IMR-90 (cell line): Measurements from ENCODE around the gene NFIX. TPM values are rescaled to one million over a fixed set of nuclear protein-coding genes. Genes with fewer than 3 reads are reported as not detected.

ENCODE experiments used
- ATAC-seq: fragments of 200-7000 bp; cut with Tn5 transposase; 2 replicates; pipeline ENCODE4 v1.9.1; 2020; ENCODE audit warnings: low read depth, mild to moderate bottlenecking, moderate library complexity
- BruUV-seq: library from RNA; stranded (reverse); fragments of 400-500 nt; replicated peaks from 2 replicates; lab custom pipeline; 2021; lab: Mats Ljungman, UMichigan
- CTCF ChIA-PET: fragments of 300-600 bp; formaldehyde crosslinking; extraction: SDS; loops from one replicate; lab custom pipeline; 2021; ENCODE audit warnings: antibody characterized with exemption; lab: Yijun Ruan, JAX
- POLR2A ChIA-PET: fragments of 300-600 bp; sonication (Branson Sonifier 250); formaldehyde crosslinking; loops from one replicate; lab custom pipeline; 2022; ENCODE audit warnings: antibody characterized with exemption; ENCODE audit not compliant: unreplicated experiment; lab: Charles Lee
- DNase-seq: peaks from one replicate; pipeline ENCODE4 v3.0.0; 2013
- H2AFZ ChIP-seq: replicated peaks from 2 replicates; pipeline ENCODE3; 2013; ENCODE audit warnings: low read length, mild to moderate bottlenecking; ENCODE audit not compliant: poor library complexity
- H2AK5ac ChIP-seq: 2 replicates; pipeline ENCODE4 v1.6.1; 2013; ENCODE audit warnings: low read depth, low read length, inconsistent platforms
- H2AK9ac ChIP-seq: replicated peaks from 2 replicates; pipeline ENCODE3; 2013; ENCODE audit warnings: mild to moderate bottlenecking, low read depth, low read length, moderate library complexity; ENCODE audit not compliant: poor library complexity
- H2BK120ac ChIP-seq: 2 replicates; pipeline ENCODE4 v1.6.1; 2013; ENCODE audit warnings: low read depth, low read length, inconsistent platforms
- H2BK15ac ChIP-seq: 3 replicates; pipeline ENCODE4 v1.6.1; 2013; ENCODE audit warnings: low read depth, low read length, inconsistent platforms
- H2BK20ac ChIP-seq: 2 replicates; pipeline ENCODE4 v1.6.1; 2013; ENCODE audit warnings: low read depth, mild to moderate bottlenecking, inconsistent platforms, low read length, moderate library complexity
- H2BK5ac ChIP-seq: 2 replicates; pipeline ENCODE4 v1.6.1; 2013; ENCODE audit warnings: mild to moderate bottlenecking, low read depth, low read length, inconsistent platforms; ENCODE audit not compliant: poor library complexity, severe bottlenecking
- H3K14ac ChIP-seq: replicated peaks from 2 replicates; pipeline ENCODE4 v1.6.1; 2013; ENCODE audit warnings: low read depth, low read length, inconsistent platforms
- H3K18ac ChIP-seq: 2 replicates; pipeline ENCODE4 v1.6.1; 2013; ENCODE audit warnings: low read depth, low read length, control low read depth
- H3K23ac ChIP-seq: 2 replicates; pipeline ENCODE4 v1.6.1; 2013; ENCODE audit warnings: low read depth, low read length, inconsistent platforms
- H3K27ac ChIP-seq: 2 replicates; pipeline ENCODE4 v1.5.1; 2013; ENCODE audit warnings: mild to moderate bottlenecking, control low read depth, low read length; ENCODE audit not compliant: insufficient read depth
- H3K27me3 ChIP-seq: 2 replicates; pipeline ENCODE4 v1.6.1; 2013; ENCODE audit warnings: low read length; ENCODE audit not compliant: control insufficient read depth, insufficient read depth
- H3K36me3 ChIP-seq: 2 replicates; pipeline ENCODE4 v1.6.1; 2013; ENCODE audit warnings: low read length, mixed read lengths; ENCODE audit not compliant: control insufficient read depth, insufficient read depth
- H3K4ac ChIP-seq: 2 replicates; pipeline ENCODE4 v1.6.1; 2013; ENCODE audit warnings: low read depth, low read length, inconsistent platforms
- H3K4me1 ChIP-seq: 2 replicates; pipeline ENCODE4 v1.6.1; 2013; ENCODE audit warnings: low read length, mixed read lengths; ENCODE audit not compliant: control insufficient read depth, insufficient read depth
- H3K4me2 ChIP-seq: 2 replicates; pipeline ENCODE4 v1.6.1; 2013; ENCODE audit warnings: low read depth, mild to moderate bottlenecking, control low read depth, low read length, moderate library complexity
- H3K4me3 ChIP-seq: 2 replicates; pipeline ENCODE4 v1.5.1; 2013; ENCODE audit warnings: low read depth, mild to moderate bottlenecking, control low read depth, low read length, moderate library complexity; ENCODE audit not compliant: insufficient read depth
- H3K56ac ChIP-seq: 2 replicates; pipeline ENCODE4 v1.6.1; 2013; ENCODE audit warnings: low read length, inconsistent platforms; ENCODE audit not compliant: insufficient read depth; ENCODE audit errors: extremely low read depth
- H3K79me1 ChIP-seq, 2 experiments: 2 replicates each; pipeline ENCODE4 v1.6.1; 2013; ENCODE audit warnings: low read length in 2 of 2, inconsistent platforms in 1 of 2, low read depth in 1 of 2
- H3K9ac ChIP-seq: 2 replicates; pipeline ENCODE4 v1.6.1; 2013; ENCODE audit warnings: low read depth, low read length, control low read depth
- H3K9me1 ChIP-seq: 2 replicates; pipeline ENCODE4 v1.6.1; 2013; ENCODE audit warnings: low read length, inconsistent platforms; ENCODE audit not compliant: insufficient read depth
- H3K9me3 ChIP-seq: 2 replicates; pipeline ENCODE4 v1.6.1; 2013; ENCODE audit warnings: low read length; ENCODE audit not compliant: control insufficient read depth, insufficient read depth
- H4K20me1 ChIP-seq: 2 replicates; pipeline ENCODE4 v1.6.1; 2013; ENCODE audit warnings: low read length, inconsistent platforms; ENCODE audit not compliant: insufficient read depth
- H4K5ac ChIP-seq: 2 replicates; pipeline ENCODE4 v1.6.1; 2013; ENCODE audit warnings: mild to moderate bottlenecking, low read depth, low read length, control low read depth
- H4K8ac ChIP-seq, 2 experiments: 2 replicates each; pipeline ENCODE4 v1.6.1; 2013; ENCODE audit warnings: low read depth in 2 of 2, low read length in 2 of 2, control low read depth in 1 of 2, inconsistent platforms in 1 of 2
- H4K91ac ChIP-seq: 2 replicates; pipeline ENCODE4 v1.6.1; 2013; ENCODE audit warnings: low read depth, low read length, inconsistent platforms; ENCODE audit not compliant: insufficient read depth
- CEBPB ChIP-seq: IDR thresholded peaks from 2 replicates; pipeline ENCODE4 v1.6.1; 2012; ENCODE audit warnings: low read depth, low read length, improper control_type of control experiment
- CHD1 ChIP-seq: IDR thresholded peaks from 2 replicates; pipeline ENCODE4 v1.6.1; 2012; ENCODE audit warnings: low read depth, low read length, improper control_type of control experiment
- ELK1 ChIP-seq: fragments of 150-350 bp; IDR thresholded peaks from 2 replicates; pipeline ENCODE4 v1.6.1; 2016; ENCODE audit warnings: low read depth, mild to moderate bottlenecking, low read length, moderate library complexity, borderline replicate concordance
- FOS ChIP-seq: fragments of 150-350 bp; IDR thresholded peaks from 2 replicates; pipeline ENCODE4 v1.6.1; 2016; ENCODE audit warnings: low read depth, low read length
- MAFK ChIP-seq: IDR thresholded peaks from 2 replicates; pipeline ENCODE4 v1.6.1; 2012; ENCODE audit warnings: low read depth, low read length, improper control_type of control experiment
- MXI1 ChIP-seq: IDR thresholded peaks from 2 replicates; pipeline ENCODE4 v1.6.1; 2012; ENCODE audit warnings: low read depth, mild to moderate bottlenecking, low read length, moderate library complexity, borderline replicate concordance
- NFE2L2 ChIP-seq: fragments of 150-350 bp; IDR thresholded peaks from 2 replicates; pipeline ENCODE4 v1.6.1; 2016; ENCODE audit warnings: low read depth, mild to moderate bottlenecking, low read length
- POLR2A ChIP-seq: IDR thresholded peaks from 2 replicates; pipeline ENCODE4 v1.6.1; 2012; ENCODE audit warnings: mild to moderate bottlenecking, low read depth, low read length
- RAD21 ChIP-seq: IDR thresholded peaks from 2 replicates; pipeline ENCODE4 v1.6.1; 2012; ENCODE audit warnings: low read length, improper control_type of control experiment
- RCOR1 ChIP-seq: IDR thresholded peaks from 2 replicates; pipeline ENCODE4 v1.6.1; 2012; ENCODE audit warnings: mild to moderate bottlenecking, low read length, improper control_type of control experiment; ENCODE audit not compliant: insufficient replicate concordance
- RFX5 ChIP-seq: IDR thresholded peaks from 2 replicates; pipeline ENCODE4 v1.8.0; 2012; ENCODE audit warnings: low read depth, mild to moderate bottlenecking, low read length, moderate library complexity
- SMC3 ChIP-seq: fragments of 150-350 bp; IDR thresholded peaks from 2 replicates; pipeline ENCODE4 v1.6.1; 2016; ENCODE audit warnings: low read depth, mild to moderate bottlenecking, antibody characterized with exemption, low read length, moderate library complexity
- WGBS, 2 experiments: methylation state at CpG; one replicate each; pipeline versions ENCODE4 v1.1.5 to v1.1.7; 2013; ENCODE audit warnings: missing lambda C conversion rate in 2 of 2; ENCODE audit not compliant: insufficient read length in 1 of 2; ENCODE audit errors: extremely low coverage in 2 of 2; 5-methylcytosine and 5-hydroxymethylcytosine counted together
- dilution Hi-C: fragments of 300-500 bp; cut with HindIII; formaldehyde crosslinking; loops from one replicate; pipeline ENCODE4 v1.14.3; 2018; ENCODE audit warnings: low sequenced_read_pairs; ENCODE audit not compliant: unreplicated experiment
- in situ Hi-C: fragments of 300-500 bp; cut with MboI; formaldehyde crosslinking; loops from 3 replicates; pipeline ENCODE4 v1.14.3; 2019; ENCODE audit warnings: low sequenced_read_pairs, inconsistent platforms, mixed read lengths
- intact Hi-C: fragments of 100-400 bp; cut with micrococcal nuclease; formaldehyde crosslinking; loops from 2 replicates; pipeline ENCODE4 v1.10.0; 2022
- polyA plus RNA-seq, 3 experiments: library from polyadenylated mRNA; depleted of rRNA; stranded (reverse); fragments of >200 nt; gene quantifications; 2 replicates each; pipeline ENCODE4 v1.2.3, GENCODE V29; 2012; ENCODE audit warnings: low replicate concordance in 1 of 3
- total RNA-seq: library from RNA; depleted of rRNA; stranded (reverse); fragments of >200 nt; gene quantifications from 2 replicates; pipeline ENCODE4 v1.2.3, GENCODE V29; 2012

Gene NFIX
- total and polyA plus RNA-seq, 2 of the 4 experiments (the other 2 are of a cell fraction) = 10.2 to 47.7 TPM

- Histone ChIP-seq H2AFZ (no peak overlapping the region), H3K27me3 (no peaks in the 10 kb centered on the region), H3K79me1 (peaks cover 50 to 82% of the 10 kb centered on the region in 2 experiments), H2BK20ac (no peak overlapping the region), H4K8ac (peak overlapping the region in 1 of 2 experiments; percentile 78; a peak in 3 of 4 replicates), H3K27ac (peak overlapping the region; percentile 92), H3K9me3 (no peaks in the 10 kb centered on the region), H3K4ac (peak overlapping the region; percentile 81; the same call in 1 of the 2 replicates), H2BK120ac (0 out of 2 replicates have a peak overlapping the region, but pooled peaks have one; percentile 53), H2AK9ac (peak overlapping the region; percentile 18), H3K23ac (no peak overlapping the region), H4K5ac (no peak overlapping the region), H2AK5ac (no peak overlapping the region), H3K36me3 (peaks cover 12% of the 10 kb centered on the region; the same call in 1 of the 2 replicates), H3K14ac (peak overlapping the region; percentile 61; the same call in 1 of the 2 replicates), H3K9me1 (peaks cover 11% of the 10 kb centered on the region; the same call in 1 of the 2 replicates), H3K4me1 (peaks cover 40% of the 10 kb centered on the region), H4K20me1 (peaks cover 6% of the 10 kb centered on the region; the same call in 1 of the 2 replicates), H3K4me3 (peak overlapping the region; percentile 55), H3K18ac (peak overlapping the region; percentile 23; the same call in 1 of the 2 replicates), H2BK15ac (no peak overlapping the region), H2BK5ac (peak overlapping the region; percentile 84), H3K4me2 (peak overlapping the region; percentile 79), H3K56ac (peak overlapping the region; percentile 64; the same call in 1 of the 2 replicates), H3K9ac (peak overlapping the region; percentile 93), H4K91ac (0 out of 2 replicates have a peak overlapping the region, but pooled peaks have one; percentile 1)
- no CpG with 5 or more reads among the region's 8 CpGs for WGBS, 2 experiments
- TF ChIP-seq CEBPB = no peak
- no peak for TF ChIP-seq SMC3
- TF ChIP-seq FOS = no peak
- TF ChIP-seq MXI1 = no peak
- no peak for TF ChIP-seq RFX5
- no peak for TF ChIP-seq RAD21
- no peak for TF ChIP-seq POLR2A
- TF ChIP-seq RCOR1 = no peak
- no peak for TF ChIP-seq ELK1
- TF ChIP-seq CHD1 = no peak
- TF ChIP-seq MAFK = no peak
- no peak for TF ChIP-seq NFE2L2
- POLR2A ChIA-PET = interaction anchor here (1.9 kb wide), 1 partner anchor 32 kb away, joined by 6 read pairs; no protein-coding TSS in a partner anchor
- no TSS peak for BruUV-seq
- CTCF ChIA-PET = interaction anchor here (0.7 to 1.4 kb wide), 3 partner anchors 10 to 105 kb away, joined by 3 to 4 read pairs (median 3); no protein-coding TSS in a partner anchor
- intact Hi-C loops = loop anchor here (2.0 kb wide), 1 partner anchor 37 kb away; no protein-coding TSS in a partner anchor
- DNase-seq (no peak), ATAC-seq (no peak)
- dilution Hi-C loops = no loop called here
- in situ Hi-C loops = no loop called here
Observed at GRCh38 chr19:13023656-13024055, 28.4 kb downstream of the NFIX start.
